Midbrain (tissue), 1 donor: ENCODE results near the gene CLPSL2.

Source experiments
- DNase-seq: peaks from one replicate; lab custom pipeline; 2025; lab: John Stamatoyannopoulos, UW

The CLPSL2 gene

GRCh38 chr6:35787266-35788218 lies 11.1 kb downstream of the CLPSL2 start:
- no peak for DNase-seq

- no peak for DNase-seq
Measured at GRCh38 chr6:35788423-35788982, 12.1 kb downstream of the CLPSL2 start.

GRCh38 chr6:35790683-35791082 lies 14.3 kb downstream of the CLPSL2 start:
- DNase-seq = no peak

- no peak for DNase-seq
Measured at GRCh38 chr6:35794536-35795452, 18.4 kb downstream of the CLPSL2 start.

- no peak for DNase-seq
Measured at GRCh38 chr6:35795453-35796071, 19.2 kb downstream of the CLPSL2 start.

- DNase-seq = no peak
Measured at GRCh38 chr6:35796236-35796635, 19.8 kb downstream of the CLPSL2 start.

- no peak for DNase-seq
Measured at GRCh38 chr6:35797837-35798526, 21.6 kb downstream of the CLPSL2 start.

- no peak for DNase-seq
Measured at GRCh38 chr6:35798706-35799105, 22.3 kb downstream of the CLPSL2 start.

- no peak for DNase-seq
Measured at GRCh38 chr6:35801148-35801547, 24.8 kb downstream of the CLPSL2 start.

- peak; percentile 4 for DNase-seq
Measured at GRCh38 chr6:35804996-35805736, 28.8 kb downstream of the CLPSL2 start, which contains the start of gene LHFPL5. TSS of gene LHFPL5 (plus strand) at chr6:35805352. CDS start at chr6:35805671, 319 bp downstream.

GRCh38 chr6:35808688-35809087 lies 32.3 kb downstream of the CLPSL2 start:
- DNase-seq = no peak

- no peak for DNase-seq
Measured at GRCh38 chr6:35809809-35810208, 33.4 kb downstream of the CLPSL2 start.

- no peak for DNase-seq
Measured at GRCh38 chr6:35810971-35811698, 34.7 kb downstream of the CLPSL2 start.

GRCh38 chr6:35811699-35811995 lies 35.2 kb downstream of the CLPSL2 start:
- DNase-seq = no peak

GRCh38 chr6:35817515-35817914 lies 41.1 kb downstream of the CLPSL2 start:
- DNase-seq = no peak

GRCh38 chr6:35823601-35824000 lies 47.2 kb downstream of the CLPSL2 start:
- DNase-seq = no peak

- DNase-seq = no peak
Measured at GRCh38 chr6:35824552-35825192, 48.3 kb downstream of the CLPSL2 start.
